Cortex of kidney (tissue), 1 donor: ENCODE results near the gene CAMKMT.

Experiments used
- DNase-seq: peaks from one replicate; lab custom pipeline; 2025; lab: John Stamatoyannopoulos, UW

CAMKMT gene

DNA sequence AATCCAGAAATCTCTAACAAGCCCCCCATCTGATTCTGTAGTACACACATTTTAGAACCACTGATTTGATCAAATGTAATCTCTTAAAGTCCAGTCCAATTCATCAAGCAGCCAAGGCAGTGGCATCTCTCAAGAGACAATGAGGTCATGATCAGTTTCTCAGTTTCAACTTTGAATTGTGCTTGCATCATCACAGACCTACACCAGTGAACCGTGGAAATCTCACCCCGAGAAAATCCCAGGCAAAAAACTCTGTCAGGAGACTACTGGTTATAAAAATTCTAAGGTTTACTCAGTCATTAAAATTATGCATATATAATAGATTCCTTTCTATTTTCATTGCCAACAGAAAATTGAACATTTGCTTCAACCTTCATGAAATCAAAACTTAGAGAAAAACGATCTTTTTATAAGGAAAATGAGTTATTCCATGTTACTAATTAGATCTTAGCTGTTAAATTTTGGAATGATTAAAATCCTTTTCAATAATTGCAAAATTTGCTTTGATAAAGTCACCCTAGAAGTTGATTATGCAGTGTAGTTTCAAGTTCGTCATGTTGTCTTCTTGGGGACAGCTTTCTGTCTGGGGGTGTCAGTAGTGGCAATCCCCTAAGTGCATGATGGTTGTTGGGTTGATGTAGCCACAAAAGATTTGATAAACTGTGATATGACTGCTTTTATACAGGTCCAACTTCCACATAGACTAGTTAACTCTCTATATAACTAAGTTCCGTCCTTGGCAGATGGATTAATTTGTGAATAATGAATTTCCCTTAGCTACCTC, 235.0 kb downstream of the CAMKMT start:
- no peak for DNase-seq

DNA sequence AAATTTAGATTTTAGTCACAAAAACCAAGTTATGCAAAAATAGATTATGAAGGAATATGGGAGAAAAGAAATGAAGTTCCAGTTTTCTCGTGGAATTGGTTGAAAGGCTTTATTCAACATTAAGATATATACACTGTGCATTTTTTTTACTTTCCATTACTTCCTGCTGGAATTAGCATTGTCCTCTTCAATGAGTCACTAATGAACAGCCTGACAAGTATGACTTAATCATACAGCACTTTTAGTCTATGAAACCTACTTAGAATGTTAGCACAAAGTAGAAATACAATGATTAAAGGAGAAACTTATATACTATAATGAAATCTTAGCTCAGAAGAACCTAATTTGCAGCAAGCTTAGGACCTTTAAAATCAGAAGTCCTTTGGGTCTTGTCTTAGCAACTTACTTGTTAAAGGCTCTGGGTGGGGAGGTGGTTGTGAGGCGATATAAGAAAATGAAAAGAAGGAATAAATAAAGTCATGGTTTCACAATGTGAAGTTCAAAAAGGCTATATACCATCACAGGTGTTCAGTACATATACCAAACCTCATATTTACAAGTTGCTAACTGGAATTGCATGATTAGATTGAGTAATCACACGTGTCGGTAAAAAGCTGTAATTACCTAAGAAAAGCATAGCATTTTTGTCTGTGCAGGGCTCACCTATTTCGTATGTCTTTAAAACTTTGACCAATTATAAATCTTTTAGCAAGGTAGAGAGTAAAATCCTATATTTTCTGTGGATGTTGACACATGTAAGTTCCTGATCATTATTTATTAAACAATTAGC, 236.8 kb downstream of the CAMKMT start:
- no peak for DNase-seq

DNA sequence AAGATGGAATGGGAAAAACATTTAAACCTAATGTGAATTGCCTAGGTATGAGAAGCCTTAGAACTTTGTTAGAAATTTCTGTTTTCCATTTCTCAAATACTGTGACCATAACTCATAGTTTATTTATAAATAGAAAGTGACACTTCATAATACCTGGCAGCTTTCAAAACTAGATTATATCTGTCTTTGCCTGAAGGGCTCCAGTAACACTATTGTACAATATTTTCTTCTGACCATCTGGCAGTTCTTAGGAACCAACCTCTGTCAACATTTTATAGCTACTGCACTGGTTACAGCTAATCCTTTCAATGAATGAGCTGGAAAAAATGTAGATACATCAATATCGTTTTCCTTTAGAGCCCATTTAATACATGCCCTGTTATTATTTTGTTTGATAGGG, 237.4 kb downstream of the CAMKMT start:
- no peak for DNase-seq

DNA sequence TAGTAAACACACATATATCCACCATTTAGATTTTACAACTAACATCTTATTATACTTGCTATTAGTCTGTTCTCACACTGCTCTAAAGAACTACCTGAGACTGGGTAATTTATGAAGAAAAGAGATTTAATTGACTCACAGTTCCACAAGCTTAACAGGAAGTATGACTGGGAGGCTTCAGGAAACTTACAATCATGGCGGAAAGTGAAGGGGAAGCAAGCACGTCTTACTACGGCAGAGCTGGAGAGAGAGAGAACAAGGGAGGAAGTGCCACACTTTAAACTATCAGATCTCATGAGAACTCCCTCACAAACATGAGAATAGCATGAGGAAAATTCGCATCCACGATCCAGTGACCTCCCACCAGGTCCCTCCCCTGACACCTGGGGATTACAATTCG, 240.7 kb downstream of the CAMKMT start:
- DNase-seq: no peak

DNA sequence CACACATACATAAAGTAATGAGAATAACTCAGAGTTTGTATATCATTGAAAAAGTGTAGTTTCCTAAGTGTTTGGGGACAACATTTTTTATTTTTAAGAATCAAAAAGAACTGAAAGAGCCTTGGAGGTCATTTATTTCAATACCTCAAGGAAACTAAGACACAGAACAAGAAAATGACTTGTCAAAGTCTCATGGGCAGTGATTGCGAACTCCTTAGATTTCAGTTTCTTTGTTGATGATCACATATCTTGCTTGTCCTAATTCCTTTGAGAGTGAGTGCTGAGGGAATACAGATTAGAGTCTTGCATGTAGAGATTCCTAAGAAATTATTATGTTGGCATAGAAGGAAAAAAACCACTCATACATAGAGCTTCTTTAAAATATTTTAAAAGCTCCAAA, 243.8 kb downstream of the CAMKMT start:
- DNase-seq: no peak

DNA sequence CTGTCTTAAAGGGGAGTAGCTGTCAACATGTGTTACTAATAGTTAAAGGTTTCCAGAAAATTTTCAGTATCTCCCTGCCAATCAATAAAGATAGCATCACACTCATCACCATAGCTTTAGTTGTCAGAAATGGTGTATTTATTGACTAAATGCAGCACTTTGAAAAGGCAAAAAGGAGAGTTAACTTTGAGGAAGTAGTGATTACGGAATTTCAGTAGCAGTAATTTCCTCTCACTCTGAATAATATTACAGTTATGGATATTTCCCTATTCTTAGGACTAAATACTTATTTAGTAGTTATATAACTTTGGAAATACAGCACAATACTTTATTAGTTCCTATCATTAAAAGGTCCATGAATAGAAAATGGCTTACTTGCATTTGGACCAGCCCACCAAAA, 250.5 kb downstream of the CAMKMT start:
- no peak for DNase-seq

DNA sequence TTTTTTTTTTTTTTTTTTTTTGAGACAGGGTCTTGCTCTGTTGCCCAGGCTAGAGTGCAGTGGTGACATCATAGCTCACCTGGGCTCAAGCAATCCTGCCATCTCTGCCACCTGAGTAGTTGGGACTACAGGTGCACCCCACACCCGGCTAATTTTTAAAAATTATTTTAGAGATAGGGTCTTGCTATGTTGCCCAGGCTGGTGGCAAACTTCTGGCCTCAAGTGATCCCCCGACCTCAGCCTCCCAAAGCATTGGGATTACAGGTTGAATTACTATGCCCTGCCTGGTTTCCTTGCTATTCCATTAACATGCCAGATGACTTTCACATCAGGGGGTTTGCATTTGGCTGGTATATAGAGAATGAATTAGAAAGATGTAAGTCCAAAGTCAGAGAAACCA, 253.2 kb downstream of the CAMKMT start:
- no peak for DNase-seq

DNA sequence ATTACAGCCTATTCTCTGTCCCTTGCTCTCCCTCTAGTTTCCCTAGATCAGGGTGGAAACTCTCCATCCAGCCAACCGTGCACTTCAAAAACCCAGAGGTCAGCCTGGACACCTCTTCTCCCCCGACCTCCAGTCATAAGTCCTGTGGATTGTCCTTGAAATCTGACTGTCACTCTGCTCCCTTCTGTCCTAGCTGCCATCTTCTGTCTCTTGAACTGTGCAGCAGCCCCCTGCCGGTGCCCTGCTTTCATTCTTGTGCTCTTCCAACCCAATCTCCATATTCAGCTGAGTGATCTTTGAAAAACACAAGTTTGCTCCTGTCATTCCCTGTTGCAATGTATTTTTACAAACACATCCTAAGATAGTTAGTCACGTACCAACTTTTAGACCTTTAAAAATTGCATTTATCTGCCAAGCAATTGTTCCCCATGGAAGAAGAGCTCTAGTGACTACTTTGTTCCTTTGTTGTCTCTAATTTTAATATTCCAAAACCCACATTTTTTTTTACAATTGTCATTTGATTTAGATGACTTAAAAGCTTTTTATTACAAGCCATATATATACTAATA, 254.3 kb downstream of the CAMKMT start:
- no peak for DNase-seq

DNA sequence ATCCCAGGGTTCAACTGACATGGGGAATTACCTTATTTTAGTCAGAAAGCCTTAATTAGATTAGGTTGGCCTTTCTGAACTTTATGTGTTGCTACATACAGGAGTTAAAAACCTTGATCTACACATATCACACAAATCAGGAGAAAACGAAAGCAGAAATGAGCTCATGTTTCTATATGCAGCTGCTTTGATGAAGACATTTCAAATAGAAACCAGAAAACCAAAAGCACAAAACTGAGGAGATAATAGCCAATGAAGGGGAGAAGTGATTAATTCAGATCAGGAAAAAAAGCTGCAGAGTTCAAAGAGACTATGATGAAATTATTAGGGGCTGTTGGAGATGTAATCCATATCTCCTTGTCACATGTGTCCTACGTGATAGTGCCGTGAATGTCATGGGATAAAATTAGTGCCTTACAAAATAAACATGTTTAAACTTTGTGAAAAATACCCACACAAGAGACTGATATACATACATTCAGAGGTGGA, 255.0 kb downstream of the CAMKMT start:
- no peak for DNase-seq

DNA sequence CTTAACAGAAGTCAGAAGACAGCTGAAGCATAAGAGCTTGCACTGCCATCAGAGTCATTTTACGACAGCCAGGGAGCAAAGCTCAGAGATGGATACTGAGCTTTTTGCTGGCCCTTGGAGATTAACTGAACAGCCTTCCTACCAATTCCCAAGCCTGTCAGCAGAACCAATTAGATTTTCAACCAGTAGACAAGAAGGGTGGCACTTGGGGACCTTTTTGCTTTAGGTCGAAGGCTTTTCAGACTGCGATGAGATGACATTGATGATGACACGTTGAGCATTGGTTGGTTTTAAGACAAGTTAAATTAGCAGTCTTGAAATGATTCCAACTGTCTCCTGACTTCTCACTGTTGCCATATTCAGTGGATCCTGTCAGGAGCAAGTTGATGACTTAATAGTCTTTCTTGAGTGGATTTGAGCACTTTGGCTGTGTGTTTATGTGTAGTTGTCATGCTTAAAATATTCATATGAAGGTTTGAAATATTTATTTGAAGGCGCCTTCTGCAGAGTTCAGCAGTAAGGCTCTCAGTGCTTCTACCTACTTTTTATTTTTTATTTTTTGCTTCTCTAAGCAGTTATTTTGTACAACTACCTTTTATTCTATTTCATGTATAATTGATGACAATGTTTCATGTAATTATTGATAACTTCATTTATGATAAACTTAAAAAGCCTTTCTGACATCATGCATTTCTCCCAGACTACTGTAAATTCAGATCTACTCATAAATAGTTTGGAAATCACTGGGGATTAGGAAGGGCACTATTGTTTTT, 256.7 kb downstream of the CAMKMT start:
- DNase-seq: no peak

DNA sequence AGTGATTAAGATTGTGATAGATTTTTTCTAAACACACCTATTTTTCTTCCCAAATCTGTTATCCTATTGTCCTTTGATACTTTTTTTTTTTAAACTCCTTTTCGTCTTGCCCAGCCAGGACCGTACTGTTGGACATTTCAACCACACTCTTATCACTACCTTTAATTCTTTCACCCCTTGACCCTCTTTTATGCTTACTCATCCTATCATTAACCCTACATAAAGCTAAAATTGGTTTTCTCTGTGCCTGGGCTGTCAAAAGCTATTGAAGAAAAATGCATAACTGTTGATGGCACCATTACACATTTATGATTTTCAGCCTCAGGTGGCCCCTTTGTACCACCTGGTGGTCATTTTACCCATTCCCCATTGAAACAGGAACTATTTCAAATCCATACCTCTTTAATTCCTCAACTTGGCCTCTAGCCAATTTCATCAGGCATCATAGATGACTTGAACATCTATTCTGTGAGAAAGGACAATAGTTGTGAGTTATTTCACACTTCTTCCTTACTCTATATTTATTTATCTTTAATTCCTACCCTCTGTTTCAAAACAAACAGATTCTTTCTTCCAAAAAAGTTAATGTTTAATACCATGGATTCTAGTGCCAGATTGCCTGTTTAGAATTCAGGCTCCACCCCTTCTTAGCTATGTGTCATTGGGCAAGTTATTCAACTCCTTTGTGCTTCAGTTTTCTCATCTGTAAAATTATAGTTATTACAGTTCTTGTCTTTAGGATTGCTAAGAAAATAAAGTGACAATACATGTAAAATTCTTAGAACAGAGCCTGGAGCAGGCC, 258.6 kb downstream of the CAMKMT start:
- no peak for DNase-seq

DNA sequence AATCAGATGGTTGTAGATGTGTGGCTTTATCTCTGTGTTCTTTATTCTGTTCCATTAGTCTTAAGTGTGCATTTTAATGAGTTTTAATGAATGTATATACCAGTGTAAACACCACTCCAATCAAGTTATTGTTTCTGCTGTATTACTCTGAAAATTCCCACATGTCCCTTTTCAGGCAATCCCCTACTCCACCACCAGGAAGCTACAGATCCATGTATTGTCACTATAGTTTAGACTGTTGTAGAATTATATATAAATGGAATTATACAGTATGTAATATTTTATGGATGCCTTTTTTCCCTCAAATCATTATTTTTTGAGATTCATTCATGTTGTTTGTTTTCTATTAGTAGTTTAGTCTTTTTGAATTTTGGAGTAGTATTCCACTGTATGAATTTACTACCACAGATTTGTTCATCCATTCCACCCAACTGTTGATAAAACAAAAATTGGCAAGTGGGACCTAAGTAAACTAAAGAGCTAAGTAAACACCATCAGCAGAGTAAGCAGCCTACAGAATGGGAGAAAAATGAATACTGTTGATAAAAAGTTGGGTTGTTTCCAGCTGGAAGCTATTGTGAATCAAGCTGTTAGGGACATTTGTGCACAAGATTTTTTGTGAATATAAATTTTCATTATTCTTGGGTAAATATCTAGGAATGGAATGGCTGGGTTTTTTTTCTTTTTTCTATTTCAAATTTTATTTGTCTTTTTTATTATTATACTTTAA, 262.0 kb downstream of the CAMKMT start:
- no peak for DNase-seq

DNA sequence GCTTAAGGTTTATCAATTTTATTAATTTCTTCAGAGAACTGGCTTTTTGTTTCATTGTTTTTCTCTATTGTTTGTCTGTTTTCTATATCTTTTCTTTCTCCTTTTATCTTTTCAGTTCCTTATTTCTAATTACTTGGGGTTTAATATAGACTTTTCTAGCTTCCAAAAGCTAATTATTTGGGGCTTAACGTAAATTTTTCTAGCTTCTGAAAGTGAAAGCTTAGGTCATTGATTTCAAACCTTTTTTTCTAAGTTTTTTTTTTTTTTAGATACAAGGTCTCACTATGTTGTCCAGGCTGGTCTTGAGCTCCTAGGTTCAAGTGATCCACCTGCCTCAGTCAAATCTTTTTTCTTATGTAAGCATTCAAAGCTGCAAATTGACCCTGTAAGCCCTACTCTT, 266.6 kb downstream of the CAMKMT start:
- DNase-seq: no peak

DNA sequence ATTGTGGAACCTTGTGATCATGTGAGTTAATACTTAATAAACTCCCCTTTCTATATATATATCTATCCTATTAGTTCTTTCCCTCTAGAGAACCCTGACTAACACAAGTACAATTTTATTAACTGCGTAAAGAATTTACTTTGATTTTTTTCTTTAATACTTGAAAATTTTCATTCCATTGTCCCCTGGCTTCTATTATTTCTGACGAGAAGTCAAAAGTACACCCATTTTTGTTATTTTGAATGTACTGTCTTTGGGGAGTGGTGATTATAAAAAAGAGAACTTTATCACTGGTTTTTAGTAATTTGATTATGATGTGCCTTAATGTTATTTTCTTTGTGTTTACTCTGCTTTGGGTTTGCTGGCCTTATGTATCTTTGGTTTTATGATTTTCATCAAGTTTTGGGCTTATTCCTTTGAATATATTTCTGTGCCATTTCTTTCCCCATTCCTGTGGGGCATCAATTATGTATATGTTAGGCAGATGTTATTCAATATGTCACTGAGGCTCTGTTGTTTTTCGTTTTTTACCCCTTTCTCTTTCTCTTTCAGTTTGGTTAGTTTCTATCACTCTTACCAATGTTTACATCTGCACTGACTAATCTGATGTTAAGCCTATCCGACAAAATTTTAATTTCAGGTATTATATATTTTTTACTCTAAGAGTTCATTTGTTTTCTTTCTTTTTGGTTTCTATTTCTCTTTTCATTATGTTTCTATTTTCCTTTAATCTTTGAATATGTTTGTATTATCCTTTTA, 271.4 kb downstream of the CAMKMT start:
- DNase-seq: no peak

DNA sequence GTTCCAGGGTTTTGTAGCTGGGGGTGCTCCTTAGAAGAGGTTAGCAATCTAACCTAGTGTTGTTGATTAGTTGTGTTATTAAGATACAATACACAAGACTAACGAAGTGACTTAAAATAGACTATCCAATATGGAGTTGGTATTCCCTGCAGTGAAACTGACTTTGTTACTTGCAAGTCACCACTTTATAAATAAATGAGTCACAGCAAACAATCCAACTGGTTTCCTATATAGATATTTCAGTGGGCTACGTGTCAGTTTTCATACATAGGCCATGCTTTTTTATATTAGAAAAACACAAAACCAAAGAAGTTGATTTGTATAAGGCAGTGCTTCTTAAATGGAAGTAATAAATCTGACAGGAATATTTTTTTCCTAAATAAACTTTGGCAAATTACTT, 274.0 kb downstream of the CAMKMT start:
- no peak for DNase-seq

DNA sequence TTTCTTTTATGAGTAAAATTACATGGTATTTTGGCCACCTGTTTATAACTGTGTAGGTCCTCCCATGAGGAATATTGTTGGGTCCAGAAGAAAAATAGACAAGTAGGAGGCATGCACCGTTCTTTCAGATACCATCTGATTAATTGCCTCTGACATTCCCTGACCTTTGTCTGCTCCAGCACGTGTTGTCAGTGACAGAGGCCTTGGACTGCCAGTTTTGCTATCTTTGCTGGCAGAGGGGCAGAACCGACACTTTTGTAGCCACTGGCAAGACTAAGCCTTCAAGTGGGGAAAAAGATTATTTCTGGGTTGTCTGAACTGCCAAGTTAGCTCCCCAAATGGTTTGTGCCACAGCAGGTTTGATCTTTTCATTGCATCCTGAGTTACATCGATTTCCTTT, 276.9 kb downstream of the CAMKMT start:
- DNase-seq: no peak

DNA sequence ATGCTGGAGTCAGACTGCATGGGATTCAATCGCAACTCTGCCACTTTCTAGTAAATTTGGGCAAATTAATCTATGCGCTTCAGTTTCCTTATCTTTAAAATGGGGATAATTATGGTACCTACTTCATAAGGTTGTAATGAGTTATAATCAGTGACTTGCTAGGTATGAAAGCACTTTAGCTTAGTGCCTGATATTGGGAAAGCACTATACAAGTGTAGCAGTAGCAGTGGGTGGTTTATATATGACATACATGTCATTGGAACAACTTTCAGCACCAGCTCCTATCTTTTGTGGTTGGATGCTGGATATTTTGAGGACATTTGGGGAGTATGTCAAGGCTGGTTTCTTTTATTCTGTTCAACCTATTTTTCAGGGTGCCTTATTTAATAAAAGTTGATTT, 277.7 kb downstream of the CAMKMT start:
- no peak for DNase-seq

DNA sequence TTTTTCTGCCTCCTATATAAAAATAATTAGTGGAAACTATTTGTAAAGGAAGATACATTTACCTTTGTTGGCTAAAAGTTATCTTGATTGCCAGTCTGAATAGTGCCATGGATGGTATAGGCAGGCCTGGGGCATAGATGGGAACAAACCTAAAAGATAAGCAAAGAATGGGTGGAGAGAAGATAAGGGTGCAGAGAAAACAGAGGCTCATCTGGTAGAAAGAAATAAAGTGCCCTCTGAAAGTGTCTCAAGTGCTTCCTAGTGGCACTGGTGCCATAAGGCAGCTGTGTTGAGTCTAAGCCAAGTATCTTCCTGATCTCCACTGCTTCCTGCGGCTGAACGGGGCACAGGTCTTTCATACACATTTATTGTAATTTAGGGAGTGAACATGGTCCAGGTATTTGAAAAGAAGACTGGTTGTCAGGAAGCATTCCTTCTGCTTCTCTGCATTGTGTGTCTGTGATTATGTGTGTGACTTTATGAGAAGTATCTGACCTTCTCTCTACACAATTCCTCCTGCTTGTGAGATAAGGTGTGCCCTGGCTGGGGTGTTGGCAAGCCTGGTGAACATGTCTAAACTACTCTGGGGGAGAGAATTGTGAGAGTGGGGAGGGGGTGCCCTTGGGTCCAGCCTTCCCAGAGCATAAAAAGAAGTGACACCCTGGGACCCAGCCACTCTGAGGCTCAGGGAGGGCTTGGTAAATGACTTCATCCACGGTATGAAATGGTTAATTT, 280.5 kb downstream of the CAMKMT start:
- no peak for DNase-seq

DNA sequence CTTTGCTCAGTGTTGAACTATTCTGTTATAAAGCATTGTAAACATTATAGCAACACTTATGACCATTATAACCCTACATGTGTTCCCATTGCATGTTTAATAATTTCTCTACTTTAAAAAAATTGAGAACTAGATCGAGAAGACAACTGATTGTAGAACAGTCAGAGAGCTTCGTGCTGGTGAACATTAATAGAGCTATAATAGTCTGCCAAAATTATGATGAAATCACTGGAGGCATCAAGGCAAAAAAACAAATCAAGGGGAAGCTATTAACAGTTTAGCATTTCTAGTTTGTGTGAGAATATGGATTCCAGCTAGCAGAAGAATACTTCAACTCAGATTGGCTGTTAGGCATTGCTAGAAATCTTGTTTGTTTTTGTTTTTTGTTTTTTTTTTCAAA, 284.2 kb downstream of the CAMKMT start:
- no peak for DNase-seq
